Keratinocyte (primary cell): ENCODE results near the gene TBCD. TPM values are rescaled to one million over a fixed set of nuclear protein-coding genes. Genes with fewer than 3 reads are reported as not detected.

ENCODE experiments used
- DNase-seq: peaks from one replicate; pipeline ENCODE4 v3.0.0-alpha.2; 2011; ENCODE audit warnings: low read depth, missing footprints, low spot score
- FAIRE-seq: peaks from 2 replicates; lab custom pipeline; 2011; peaks lifted over from hg19 to GRCh38; lab: Jason Lieb, UNC
- H2AFZ ChIP-seq: 2 replicates; pipeline ENCODE4 v1.6.0; 2012; ENCODE audit warnings: low read length, control low read depth, inconsistent platforms; ENCODE audit not compliant: control insufficient read depth
- H3K27ac ChIP-seq: 2 replicates; pipeline ENCODE4 v1.5.1; 2011; ENCODE audit warnings: low read length; ENCODE audit not compliant: control insufficient read depth, insufficient read depth
- H3K27me3 ChIP-seq: 3 replicates; pipeline ENCODE4 v1.6.0; 2011; ENCODE audit warnings: low read length; ENCODE audit not compliant: control insufficient read depth, insufficient read depth; ENCODE audit errors: extremely low read depth
- H3K36me3 ChIP-seq, 2 experiments: 2 replicates in 1 of 2; 3 replicates in 1 of 2; pipeline ENCODE4 v1.5.1; 2011; ENCODE audit warnings: low read length in 2 of 2, mild to moderate bottlenecking in 1 of 2; ENCODE audit not compliant: control insufficient read depth in 2 of 2, insufficient read depth in 2 of 2; ENCODE audit errors: extremely low read depth in 1 of 2
- H3K4me1 ChIP-seq: 3 replicates; pipeline ENCODE4 v1.5.1; 2011; ENCODE audit warnings: low read length; ENCODE audit not compliant: control insufficient read depth, insufficient read depth; ENCODE audit errors: extremely low read depth
- H3K4me2 ChIP-seq: 3 replicates; pipeline ENCODE4 v1.6.0; 2011; ENCODE audit warnings: low read depth, low read length; ENCODE audit not compliant: control insufficient read depth, insufficient read depth; ENCODE audit errors: extremely low read depth
- H3K4me3 ChIP-seq, 3 experiments: fragments of 200-600 bp in 1 of 3; sonication (generic) in 1 of 3; 2 replicates in 2 of 3; 3 replicates in 1 of 3; pipeline ENCODE4 v1.5.1; 2011 to 2016; ENCODE audit warnings: low read length in 3 of 3, mild to moderate bottlenecking in 3 of 3, control low read depth in 2 of 3, inconsistent platforms in 1 of 3, low read depth in 1 of 3, mixed read lengths in 1 of 3, mixed run types in 1 of 3, moderate library complexity in 1 of 3; ENCODE audit not compliant: control insufficient read depth in 2 of 3, insufficient read depth in 2 of 3; ENCODE audit errors: extremely low read depth in 1 of 3
- H3K79me2 ChIP-seq: 2 replicates; pipeline ENCODE4 v1.6.0; 2012; ENCODE audit warnings: low read length; ENCODE audit not compliant: control insufficient read depth, insufficient read depth
- H3K9ac ChIP-seq: 3 replicates; pipeline ENCODE4 v1.6.0; 2011; ENCODE audit warnings: low read length; ENCODE audit not compliant: control insufficient read depth, insufficient read depth; ENCODE audit errors: extremely low read depth
- H3K9me1 ChIP-seq: 3 replicates; pipeline ENCODE4 v1.6.0; 2011; ENCODE audit warnings: low read length; ENCODE audit not compliant: control insufficient read depth, insufficient read depth; ENCODE audit errors: extremely low read depth
- H3K9me3 ChIP-seq: 2 replicates; pipeline ENCODE4 v1.5.1; 2012; ENCODE audit warnings: low read depth, low read length; ENCODE audit not compliant: control insufficient read depth
- H4K20me1 ChIP-seq: 3 replicates; pipeline ENCODE4 v1.6.0; 2011; ENCODE audit warnings: low read length; ENCODE audit not compliant: control insufficient read depth, insufficient read depth; ENCODE audit errors: extremely low read depth
- CTCF ChIP-seq, 3 experiments: IDR thresholded peaks in 1 of 3; conservative IDR thresholded peaks in 1 of 3; optimal IDR thresholded peaks in 1 of 3; 2 replicates in 2 of 3; 3 replicates in 1 of 3; pipeline versions ENCODE3 to v1.5.1; 2011; ENCODE audit warnings: low read length in 3 of 3, mild to moderate bottlenecking in 3 of 3, moderate library complexity in 2 of 3, control low read depth in 1 of 3, inconsistent platforms in 1 of 3; ENCODE audit not compliant: insufficient read depth in 2 of 3; ENCODE audit errors: extremely low read depth in 1 of 3
- EZH2 ChIP-seq: IDR thresholded peaks from one replicate; pipeline ENCODE4 v1.6.1; 2012; ENCODE audit warnings: inconsistent platforms, mild to moderate bottlenecking, low read length, moderate library complexity
- dilution Hi-C: fragments of 300-500 bp; cut with MboI; formaldehyde crosslinking; loops from one replicate; pipeline ENCODE4 v1.7.0; 2020; ENCODE audit warnings: low sequenced_read_pairs; ENCODE audit not compliant: extremely low pct_ligation_motif_present
- polyA plus RNA-seq, 5 experiments: library from polyadenylated mRNA; depleted of rRNA in 3 of 5; stranded (reverse) in 3 of 5; stranded (forward) in 1 of 5; unstranded in 1 of 5; fragments of >200 nt; gene quantifications; 1 replicate in 1 of 5; 2 replicates in 3 of 5; 3 replicates in 1 of 5; pipeline versions ENCODE4 v1.2.1 to v1.2.3, GENCODE V29; 2011 to 2012; ENCODE audit warnings: missing spikeins in 2 of 5, low read depth in 1 of 5, low replicate concordance in 1 of 5

TBCD gene
- polyA plus RNA-seq, 1 donor (not counting 4 experiments of a cell fraction or from before 2014, with no cell fraction given) = 36.2 TPM

GRCh38 chr17:82923366-82924113 lies 171.7 kb downstream of the TBCD start:
- FAIRE-seq = no peak
- no peaks in the 10 kb centered on the region for H4K20me1 ChIP-seq
- peaks cover 4 to 8% of the 10 kb centered on the region in 2 experiments for H3K36me3 ChIP-seq

GRCh38 chr17:82924214-82924613 lies 172.3 kb downstream of the TBCD start:
- Histone ChIP-seq H3K4me1 (no peaks in the 10 kb centered on the region), H3K9me1 (no peaks in the 10 kb centered on the region), H3K79me2 (no peaks in the 10 kb centered on the region), H3K4me2 (no peak overlapping the region), H3K36me3 (peaks cover 6 to 8% of the 10 kb centered on the region in 2 experiments), H2AFZ (no peak overlapping the region), H4K20me1 (no peaks in the 10 kb centered on the region), H3K9ac (no peak overlapping the region), H3K9me3 (no peaks in the 10 kb centered on the region), H3K27ac (no peak overlapping the region), H3K27me3 (no peaks in the 10 kb centered on the region), H3K4me3 (no peak overlapping the region)
- no peak for FAIRE-seq
- no peak for DNase-seq
- dilution Hi-C loops = no loop called here
- no peak for TF ChIP-seq CTCF (optimal IDR thresholded peaks at IDR 0.05 in 1 of 3, IDR thresholded peaks at IDR 0.05 in 1 of 3, conservative IDR thresholded peaks at IDR 0.05 in 1 of 3; ENCODE audit: extremely low read depth in 1 of 3, insufficient read depth in 2 of 3, low read length in 3 of 3)
- no peak for TF ChIP-seq EZH2

More at GRCh38 chr17:82923366-82924113, 171.7 kb downstream of the TBCD start:
- DNase-seq = no peak
- H3K4me1 ChIP-seq = no peaks in the 10 kb centered on the region
- H3K9ac ChIP-seq = no peak overlapping the region
- no peak overlapping the region for H3K4me2 ChIP-seq
- H3K4me3 ChIP-seq = no peak overlapping the region
- TF ChIP-seq CTCF (optimal IDR thresholded peaks at IDR 0.05 in 1 of 3, IDR thresholded peaks at IDR 0.05 in 1 of 3, conservative IDR thresholded peaks at IDR 0.05 in 1 of 3; ENCODE audit: extremely low read depth in 1 of 3, insufficient read depth in 2 of 3, low read length in 3 of 3) = no peak
- TF ChIP-seq EZH2 = no peak
- H3K27ac ChIP-seq = no peak overlapping the region
- H2AFZ ChIP-seq = no peak overlapping the region
- H3K9me1 ChIP-seq = no peaks in the 10 kb centered on the region
- dilution Hi-C loops = no loop called here
- H3K9me3 ChIP-seq = no peaks in the 10 kb centered on the region
- no peaks in the 10 kb centered on the region for H3K79me2 ChIP-seq
- H3K27me3 ChIP-seq = no peaks in the 10 kb centered on the region
